ENCODE results near the gene HSPA12B.

Gene HSPA12B

DNA sequence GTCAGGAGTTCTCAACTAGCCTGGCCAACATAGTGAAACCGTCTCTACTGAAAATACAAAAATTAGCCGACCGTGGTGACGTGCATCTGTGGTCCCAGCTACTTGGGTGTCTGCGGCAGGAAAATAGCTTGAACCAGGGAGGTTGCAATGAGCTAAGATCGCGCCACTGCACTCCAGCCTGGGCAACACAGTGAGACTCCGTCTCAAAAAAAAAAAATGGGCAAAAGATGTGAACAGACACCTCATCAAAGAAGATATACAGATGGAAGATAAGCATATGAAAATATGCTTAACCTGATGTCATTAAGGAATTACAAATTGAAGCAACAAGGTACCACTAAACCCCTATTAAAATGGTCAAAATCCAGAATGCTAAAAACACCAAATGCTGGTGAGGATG is 9.2 kb upstream of the HSPA12B start:
- POLR2A ChIA-PET, result no interaction called here
- CTCF ChIA-PET, result no interaction called here
- DNase-seq (ENCODE audit: extremely low spot score), result no peak
- TF ChIP-seq FOXA1 (IDR thresholded peaks at IDR 0.05) (no peak), TARDBP (IDR thresholded peaks at IDR 0.05) (no peak), ZNF384 (IDR thresholded peaks at IDR 0.05) (no peak), ELF4 (IDR thresholded peaks at IDR 0.05) (no peak), HDGF (IDR thresholded peaks at IDR 0.05; ENCODE audit: borderline replicate concordance) (no peak), LEF1 (IDR thresholded peaks at IDR 0.05; ENCODE audit: borderline replicate concordance) (no peak), FOXK2 (IDR thresholded peaks at IDR 0.05) (no peak)
- TF ChIP-seq, protein P1, sequence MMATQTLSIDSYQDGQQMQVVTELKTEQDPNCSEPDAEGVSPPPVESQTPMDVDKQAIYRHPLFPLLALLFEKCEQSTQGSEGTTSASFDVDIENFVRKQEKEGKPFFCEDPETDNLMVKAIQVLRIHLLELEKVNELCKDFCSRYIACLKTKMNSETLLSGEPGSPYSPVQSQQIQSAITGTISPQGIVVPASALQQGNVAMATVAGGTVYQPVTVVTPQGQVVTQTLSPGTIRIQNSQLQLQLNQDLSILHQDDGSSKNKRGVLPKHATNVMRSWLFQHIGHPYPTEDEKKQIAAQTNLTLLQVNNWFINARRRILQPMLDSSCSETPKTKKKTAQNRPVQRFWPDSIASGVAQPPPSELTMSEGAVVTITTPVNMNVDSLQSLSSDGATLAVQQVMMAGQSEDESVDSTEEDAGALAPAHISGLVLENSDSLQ (IDR thresholded peaks at IDR 0.05), result no peak

- POLR2A ChIA-PET, result no interaction called here
- no peak for DNase-seq (ENCODE audit: extremely low spot score)
- TF ChIP-seq LEF1 (IDR thresholded peaks at IDR 0.05; ENCODE audit: borderline replicate concordance) (no peak), ZNF384 (IDR thresholded peaks at IDR 0.05) (no peak), ARNT (IDR thresholded peaks at IDR 0.05) (no peak), TARDBP (IDR thresholded peaks at IDR 0.05) (no peak), SP1 (IDR thresholded peaks at IDR 0.05) (no peak), BHLHE40 (IDR thresholded peaks at IDR 0.05; ENCODE audit: borderline replicate concordance) (no peak), CTBP1 (IDR thresholded peaks at IDR 0.05; ENCODE audit: borderline replicate concordance) (no peak), SUZ12 (IDR thresholded peaks at IDR 0.05) (no peak), ELF4 (IDR thresholded peaks at IDR 0.05) (no peak)
- TF ChIP-seq, protein P1 (IDR thresholded peaks at IDR 0.05), result no peak
- CTCF ChIA-PET, result interaction anchor here (1.4 kb wide), 1 partner anchor 13 kb away, joined by 3 read pairs; no protein-coding TSS in a partner anchor
Observed at GRCh38 chr20:3724356-3724755, 8.1 kb upstream of the HSPA12B start.

DNA sequence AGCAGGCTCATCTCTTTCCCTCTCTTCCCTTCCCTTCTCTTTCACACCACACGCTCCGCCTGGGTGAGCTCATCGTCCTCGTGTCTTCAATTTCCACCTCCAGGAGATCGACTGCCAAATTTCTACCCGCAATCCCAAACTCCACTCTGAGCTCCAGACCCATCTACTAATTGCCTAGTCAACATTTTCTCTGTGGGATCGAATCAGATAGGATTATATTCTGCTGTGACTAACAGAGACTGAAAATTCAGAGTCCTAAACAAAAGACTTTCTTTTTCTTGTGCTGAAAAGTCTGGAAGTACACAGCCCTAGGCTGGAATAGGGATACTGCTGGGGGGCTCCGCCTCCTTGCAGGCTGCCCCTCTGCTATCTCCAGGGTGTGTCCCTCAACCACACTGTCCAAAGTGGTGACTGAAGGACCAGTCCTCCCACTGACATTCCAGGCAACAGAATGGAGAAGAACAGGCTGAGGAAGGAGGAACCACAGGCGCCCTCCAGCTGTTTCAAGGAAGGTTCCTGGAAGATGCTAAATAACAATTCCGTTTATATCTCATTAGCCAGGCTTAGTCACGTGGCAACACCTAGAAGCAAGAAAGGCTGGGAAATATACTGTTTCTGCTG is 5.0 kb upstream of the HSPA12B start:
- ChIA-PET CTCF (interaction anchor here (0.9 to 1.3 kb wide), 5 partner anchors 11 to 164 kb away, joined by 3 to 4 read pairs (median 3); partner anchors contain the start of gene AP5S1), POLR2A (interaction anchor here (1.0 to 2.6 kb wide), 5 partner anchors 10 to 40 kb away, joined by 3 to 6 read pairs (median 4); partner anchors contain the start of gene ADISSP)
- TF ChIP-seq SUZ12 (IDR thresholded peaks at IDR 0.05) (no peak), ARNT (IDR thresholded peaks at IDR 0.05) (no peak), FOXM1 (IDR thresholded peaks at IDR 0.05; ENCODE audit: borderline replicate concordance) (no peak), FOXK2 (IDR thresholded peaks at IDR 0.05) (no peak), TARDBP (IDR thresholded peaks at IDR 0.05) (no peak), L3MBTL2 (conservative IDR thresholded peaks at IDR 0.05) (no peak), ELF4 (IDR thresholded peaks at IDR 0.05) (no peak)
- no peak for DNase-seq (ENCODE audit: extremely low spot score)

DNA sequence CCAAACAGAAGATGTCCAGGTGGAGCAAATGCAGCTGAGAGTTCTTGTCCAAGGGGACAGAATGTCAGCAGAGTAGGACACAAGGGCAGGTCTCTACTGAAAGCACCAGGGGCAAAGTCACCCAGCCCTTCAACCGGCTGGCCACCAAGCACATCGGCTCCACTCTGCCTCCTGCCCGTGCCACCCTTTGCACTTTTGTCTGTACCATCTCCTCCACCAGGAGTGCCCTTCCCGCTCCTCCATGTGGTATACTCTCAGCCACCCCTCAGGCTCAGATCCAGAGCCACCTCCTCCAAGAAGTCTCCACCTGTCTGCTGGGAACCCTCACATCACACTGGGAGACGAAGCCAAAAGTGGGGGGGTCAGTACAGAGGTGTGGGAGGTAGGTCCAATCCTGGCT is 4.1 kb upstream of the HSPA12B start:
- TF ChIP-seq CTBP1 (IDR thresholded peaks at IDR 0.05; ENCODE audit: borderline replicate concordance) (no peak), NFRKB (IDR thresholded peaks at IDR 0.05) (no peak), LEF1 (IDR thresholded peaks at IDR 0.05; ENCODE audit: borderline replicate concordance) (no peak), BHLHE40 (IDR thresholded peaks at IDR 0.05; ENCODE audit: borderline replicate concordance) (no peak), FOXM1 (IDR thresholded peaks at IDR 0.05; ENCODE audit: borderline replicate concordance) (no peak), SP1 (IDR thresholded peaks at IDR 0.05) (no peak), ARNT (IDR thresholded peaks at IDR 0.05) (no peak), HDGF (IDR thresholded peaks at IDR 0.05; ENCODE audit: borderline replicate concordance) (no peak), FOXA1 (IDR thresholded peaks at IDR 0.05) (no peak), ZNF384 (IDR thresholded peaks at IDR 0.05) (no peak), L3MBTL2 (conservative IDR thresholded peaks at IDR 0.05) (no peak), TARDBP (IDR thresholded peaks at IDR 0.05) (no peak), ELF4 (IDR thresholded peaks at IDR 0.05) (no peak), FOXK2 (IDR thresholded peaks at IDR 0.05) (no peak), SUZ12 (IDR thresholded peaks at IDR 0.05) (no peak)
- TF ChIP-seq, protein P1 (IDR thresholded peaks at IDR 0.05), result no peak
- no peak for DNase-seq (ENCODE audit: extremely low spot score)
- POLR2A ChIA-PET, result interaction anchor here (1.7 to 2.6 kb wide), 2 partner anchors 9 to 17 kb away, joined by 4 to 6 read pairs; no protein-coding TSS in a partner anchor
- CTCF ChIA-PET, result interaction anchor here (1.2 kb wide), 1 partner anchor 92 kb away, joined by 3 read pairs; the partner anchor contains the start of gene AP5S1

DNA sequence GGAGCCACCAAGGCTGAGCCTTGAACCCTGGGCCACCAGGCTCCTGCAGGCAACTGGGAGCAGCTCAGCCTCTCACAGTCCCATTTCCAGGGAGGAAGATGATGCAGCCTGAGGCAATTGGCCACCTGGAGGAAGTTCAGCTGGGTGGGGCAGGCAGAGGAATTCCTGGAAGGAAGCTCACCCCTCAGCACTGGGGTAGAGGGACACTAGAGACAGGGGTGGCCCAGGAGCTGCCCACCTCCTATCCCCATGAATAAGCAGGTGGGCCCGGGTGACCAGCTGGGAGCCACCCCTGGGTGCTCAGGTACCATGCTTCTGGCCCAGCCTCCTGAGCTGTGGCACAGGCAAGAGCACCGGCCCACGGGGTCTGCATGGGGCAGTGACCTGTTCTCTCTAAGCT is 3.6 kb upstream of the HSPA12B start:
- ChIA-PET POLR2A (interaction anchor here (2.6 kb wide), 1 partner anchor 8 kb away, joined by 6 read pairs; no protein-coding TSS in a partner anchor), CTCF (interaction anchor here (1.2 to 1.9 kb wide), 2 partner anchors 18 to 91 kb away, joined by 3 to 4 read pairs; partner anchors contain the start of gene AP5S1)
- no peak for DNase-seq (ENCODE audit: extremely low spot score)
- TF ChIP-seq HDGF (IDR thresholded peaks at IDR 0.05; ENCODE audit: borderline replicate concordance), result no peak
- TF ChIP-seq ZNF384 (IDR thresholded peaks at IDR 0.05), result no peak
- TF ChIP-seq FOXA1 (IDR thresholded peaks at IDR 0.05), result no peak
- no peak for TF ChIP-seq TARDBP (IDR thresholded peaks at IDR 0.05)
- TF ChIP-seq FOXM1 (IDR thresholded peaks at IDR 0.05; ENCODE audit: borderline replicate concordance), result no peak
- TF ChIP-seq LEF1 (IDR thresholded peaks at IDR 0.05; ENCODE audit: borderline replicate concordance), result no peak
- TF ChIP-seq, protein P1 (IDR thresholded peaks at IDR 0.05), result no peak
- no peak for TF ChIP-seq CTBP1 (IDR thresholded peaks at IDR 0.05; ENCODE audit: borderline replicate concordance)
- no peak for TF ChIP-seq L3MBTL2 (conservative IDR thresholded peaks at IDR 0.05)
- TF ChIP-seq SP1 (IDR thresholded peaks at IDR 0.05), result no peak
